GM19043 (cell line): ENCODE measurements around the gene MRPS34.

Experiments used
- ATAC-seq: cut with Tn5 transposase; IDR thresholded peaks from one replicate; pipeline ENCODE4 v1.9.1; 2021; ENCODE audit warnings: low read depth; ENCODE audit not compliant: unreplicated experiment

MRPS34 gene

DNA sequence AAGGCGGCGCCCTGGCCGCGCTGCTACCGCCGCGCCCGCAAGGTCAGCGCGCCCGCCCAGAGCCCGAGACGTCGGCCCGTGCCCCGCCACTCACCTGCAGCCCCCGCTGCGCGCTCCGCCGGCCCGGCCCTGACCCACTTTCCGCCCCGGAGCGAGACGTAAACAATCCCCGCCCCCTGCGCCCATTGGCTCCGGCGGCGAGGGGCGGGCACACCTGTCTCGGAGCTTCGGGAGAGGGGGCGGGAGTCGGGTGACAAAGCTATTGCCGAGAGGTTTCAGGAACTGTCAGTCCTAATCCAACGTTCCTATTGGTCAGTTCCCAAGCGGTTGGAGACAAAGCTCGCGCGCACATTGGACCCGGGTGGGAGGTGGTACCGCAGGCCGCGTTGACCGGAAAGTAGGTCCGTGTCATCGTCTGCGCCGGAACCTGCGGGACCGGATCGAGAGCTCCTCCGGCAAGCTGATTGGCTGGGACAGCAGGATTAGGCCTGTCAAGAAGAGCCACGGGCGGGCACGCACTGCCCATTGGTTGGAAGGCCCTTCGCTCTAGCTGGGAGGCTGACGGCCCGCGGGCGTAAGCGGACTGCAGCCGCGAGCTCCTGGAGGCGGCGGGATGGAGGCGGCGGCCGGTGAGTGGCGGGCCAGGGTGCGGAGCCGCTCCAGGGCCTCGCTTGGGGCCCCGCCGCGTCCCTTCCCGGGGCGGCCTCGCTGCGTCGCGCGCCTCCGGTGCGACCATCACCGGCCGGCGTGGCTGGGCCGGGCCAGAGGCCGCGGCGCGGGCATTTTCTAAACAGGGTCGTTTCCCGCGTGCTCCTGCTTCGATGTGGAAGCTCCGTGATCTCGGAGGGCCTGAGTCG is 9.7 kb upstream of the MRPS34 start, which contains the start of the genes NUBP2 and SPSB3:
TSS of gene NUBP2 (plus strand) at position 553 of the 857 bp plus-strand sequence. CDS start at position 614, 61 bp downstream.
TSS of gene SPSB3 (minus strand) at position 164 of the 857 bp plus-strand sequence. CDS start 1,088 bp downstream, outside the sequence.
- peak; percentile 87 for ATAC-seq

DNA sequence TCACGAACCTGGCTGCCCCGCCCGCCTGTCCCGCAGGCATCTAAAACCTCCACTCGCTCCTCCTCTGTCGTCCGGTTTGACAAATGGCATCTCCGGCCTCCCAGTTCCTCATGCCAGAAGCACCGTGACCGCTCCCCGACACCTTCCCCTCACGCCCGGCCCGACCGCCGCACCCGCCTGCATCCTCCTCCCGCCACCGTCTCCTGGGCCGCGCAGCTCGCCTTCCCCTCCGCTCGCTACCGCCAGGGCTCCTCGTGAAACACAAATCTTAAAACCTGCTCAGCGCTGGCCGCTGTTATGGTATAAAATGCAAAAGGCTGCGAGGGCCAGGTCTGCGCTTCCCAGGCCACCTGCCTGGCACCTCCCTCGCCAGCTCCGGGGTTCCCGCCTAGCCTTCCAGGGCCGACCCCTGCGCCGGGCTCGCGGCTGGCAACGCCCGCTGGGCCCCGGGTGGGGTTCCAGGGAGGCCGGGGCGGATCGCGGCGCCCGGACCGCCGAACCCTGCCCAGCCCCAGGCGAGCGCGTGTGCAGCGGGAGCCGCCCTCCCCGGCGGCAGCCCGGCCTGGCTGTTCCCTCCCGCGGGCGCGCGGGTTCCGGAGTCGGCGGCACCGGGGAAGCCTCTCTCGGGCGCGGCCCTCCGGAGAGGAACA is 8.9 kb upstream of the MRPS34 start:
- no peak for ATAC-seq

- no peak for ATAC-seq
Measured at GRCh38 chr16:1781254-1781653, 8.3 kb upstream of the MRPS34 start.

DNA sequence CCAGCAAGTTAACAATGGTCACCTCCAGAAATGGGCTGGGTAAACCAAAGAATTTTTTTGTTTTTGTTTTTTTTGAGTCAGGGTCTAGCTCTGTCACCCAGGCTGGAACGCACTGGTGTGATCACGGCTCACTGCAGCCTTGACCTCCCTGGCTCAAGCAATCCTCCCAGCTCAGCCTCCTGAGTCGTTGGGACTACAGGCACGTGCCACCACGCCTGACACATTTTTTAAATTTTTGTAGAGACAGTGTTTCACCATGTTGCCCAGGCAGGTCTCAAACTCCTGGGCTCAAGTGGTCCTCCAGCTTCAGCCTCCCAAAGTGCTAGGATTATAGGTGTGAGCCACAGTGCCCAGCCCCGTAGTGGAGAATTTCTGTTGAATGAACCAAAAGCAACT is 7.7 kb upstream of the MRPS34 start:
- no peak for ATAC-seq

DNA sequence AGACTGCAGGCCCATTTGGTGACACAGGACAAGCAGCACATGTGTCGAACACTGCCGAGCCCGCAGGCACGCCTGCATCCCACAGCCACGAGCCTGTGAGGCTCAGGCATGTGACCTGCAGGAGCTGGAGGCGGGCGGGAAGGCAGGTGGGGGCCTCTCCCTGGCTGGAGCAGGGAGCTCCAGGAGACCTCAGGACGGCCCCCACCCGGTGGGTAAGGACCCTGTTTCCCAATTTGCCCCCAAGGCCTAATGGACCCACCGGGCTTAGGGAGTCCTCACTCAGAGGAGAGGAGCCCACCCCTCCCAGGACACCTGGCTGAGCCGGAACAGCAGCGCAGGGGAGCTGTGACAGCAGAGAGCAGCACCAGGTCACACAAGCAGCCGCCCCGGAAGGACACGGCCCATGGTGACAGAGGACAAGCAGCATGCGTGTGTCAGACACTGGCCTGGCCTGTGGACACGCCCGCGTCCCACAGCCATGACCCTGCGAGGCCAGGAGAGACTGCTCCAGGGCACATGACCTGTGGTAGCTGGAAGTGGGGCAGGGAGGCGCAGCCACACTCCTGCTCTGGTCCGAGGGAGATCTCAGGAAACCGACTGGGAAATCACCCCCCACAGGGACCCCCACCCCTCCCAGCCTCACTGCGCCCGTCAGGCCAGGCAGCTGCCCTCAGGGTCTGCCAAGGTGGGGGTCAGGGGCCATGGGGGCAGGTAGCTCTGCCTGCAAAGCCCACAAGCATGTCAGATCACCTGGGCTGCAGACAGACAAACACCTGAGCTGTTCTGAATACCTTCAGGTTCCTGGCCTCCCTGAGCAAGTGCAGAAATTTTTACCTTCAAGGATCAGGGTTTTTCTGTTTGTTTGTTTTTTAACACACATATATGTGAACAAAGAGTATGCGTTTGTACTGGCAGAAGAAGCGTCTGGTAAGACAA is 7.1 kb upstream of the MRPS34 start:
- ATAC-seq: no peak

- ATAC-seq: no peak
Measured at GRCh38 chr16:1779234-1779701, 6.3 kb upstream of the MRPS34 start.

DNA sequence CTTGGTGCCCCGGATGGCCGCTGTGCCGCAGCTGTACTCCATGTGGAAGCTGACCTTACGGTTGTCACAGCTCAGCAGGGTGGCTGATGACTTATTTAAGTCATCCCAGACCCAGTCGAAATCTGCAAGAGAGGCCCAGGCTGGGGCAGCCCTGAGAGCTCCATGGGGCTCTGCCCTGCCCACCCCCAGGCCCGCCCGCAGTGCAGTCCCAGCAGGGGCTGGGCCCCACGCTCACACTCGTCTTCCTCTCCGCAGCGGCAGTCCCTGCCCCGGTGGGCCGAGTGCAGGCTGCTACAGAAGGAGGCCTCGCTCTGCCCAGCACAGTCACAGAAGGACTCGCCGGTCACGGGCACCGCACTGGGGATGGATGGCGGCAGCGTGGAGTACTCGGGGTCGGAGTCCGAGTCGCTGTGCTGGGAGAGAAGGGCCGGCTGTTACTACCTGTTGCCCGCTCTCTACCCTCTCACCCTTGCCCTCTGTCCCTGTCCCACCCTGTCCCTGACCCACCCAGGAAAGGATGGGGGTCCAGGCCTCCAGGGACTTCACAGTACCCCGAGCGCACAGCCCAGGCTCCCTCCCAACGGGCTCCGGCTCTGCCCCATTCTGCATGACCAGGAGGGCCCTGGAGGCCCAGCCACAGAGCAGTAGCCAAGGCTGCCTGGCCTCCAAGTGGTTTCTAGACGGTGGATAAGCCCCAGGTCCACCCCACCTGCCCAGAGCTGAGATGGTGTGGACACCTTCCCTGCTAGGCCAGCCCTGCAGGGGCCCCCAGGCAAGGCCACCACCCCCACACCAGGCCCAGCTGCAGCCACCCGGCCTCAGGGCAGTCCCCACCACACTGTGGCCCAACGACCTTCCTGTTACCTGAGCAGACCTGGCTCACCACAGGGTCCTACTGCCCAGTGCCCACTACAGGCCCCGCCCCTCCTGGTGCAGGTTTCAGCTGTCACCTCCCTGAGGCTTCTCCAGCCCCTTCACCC is 5.6 kb upstream of the MRPS34 start:
- no peak for ATAC-seq

GRCh38 chr16:1777375-1778199 is 4.7 kb upstream of the MRPS34 start:
- no peak for ATAC-seq

GRCh38 chr16:1776991-1777374 is 4.0 kb upstream of the MRPS34 start:
- no peak for ATAC-seq

GRCh38 chr16:1776672-1776955 is 3.7 kb upstream of the MRPS34 start:
- no peak for ATAC-seq

GRCh38 chr16:1775846-1776671 is 3.1 kb upstream of the MRPS34 start:
- no peak for ATAC-seq

GRCh38 chr16:1775006-1775845 is 2.3 kb upstream of the MRPS34 start:
- no peak for ATAC-seq

- no peak for ATAC-seq
Measured at GRCh38 chr16:1774448-1774780, 1.5 kb upstream of the MRPS34 start.

DNA sequence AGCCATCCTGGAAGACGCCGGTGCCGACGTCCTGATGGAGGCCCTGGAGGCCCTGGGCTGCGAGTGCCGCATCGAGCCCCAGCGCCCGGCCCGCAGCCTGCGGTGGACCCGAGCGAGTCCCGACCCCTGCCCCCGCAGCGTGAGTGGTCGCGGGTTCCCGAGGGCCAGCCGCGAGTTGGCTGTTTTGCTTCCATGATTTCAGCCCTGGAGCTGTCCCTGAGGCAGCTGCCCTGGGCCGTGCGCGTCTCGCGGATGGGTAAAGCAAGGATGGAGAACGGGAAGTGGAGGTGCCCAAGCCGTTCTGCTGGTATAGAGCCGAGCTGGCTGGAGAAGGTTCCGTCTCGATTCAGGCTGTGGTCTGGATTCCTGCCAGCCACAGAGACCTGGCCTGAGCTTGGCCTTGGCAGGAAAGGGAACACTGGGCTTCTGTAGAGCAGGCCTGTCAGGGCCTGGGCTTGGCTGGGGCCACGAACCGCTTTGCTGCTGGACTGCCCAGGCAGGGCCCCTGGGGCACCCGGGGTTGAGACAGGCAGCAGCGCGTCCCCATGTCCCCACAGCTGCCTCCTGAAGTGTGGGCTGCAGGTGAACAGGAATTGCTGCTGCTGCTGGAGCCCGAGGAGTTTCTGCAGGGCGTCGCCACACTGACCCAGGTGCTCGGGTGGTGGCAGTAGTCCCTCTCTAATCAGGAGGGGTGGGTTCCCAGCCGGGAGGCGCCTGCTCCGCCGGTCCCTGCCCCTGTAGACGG is 941 bp upstream of the MRPS34 start:
- ATAC-seq: no peak

DNA sequence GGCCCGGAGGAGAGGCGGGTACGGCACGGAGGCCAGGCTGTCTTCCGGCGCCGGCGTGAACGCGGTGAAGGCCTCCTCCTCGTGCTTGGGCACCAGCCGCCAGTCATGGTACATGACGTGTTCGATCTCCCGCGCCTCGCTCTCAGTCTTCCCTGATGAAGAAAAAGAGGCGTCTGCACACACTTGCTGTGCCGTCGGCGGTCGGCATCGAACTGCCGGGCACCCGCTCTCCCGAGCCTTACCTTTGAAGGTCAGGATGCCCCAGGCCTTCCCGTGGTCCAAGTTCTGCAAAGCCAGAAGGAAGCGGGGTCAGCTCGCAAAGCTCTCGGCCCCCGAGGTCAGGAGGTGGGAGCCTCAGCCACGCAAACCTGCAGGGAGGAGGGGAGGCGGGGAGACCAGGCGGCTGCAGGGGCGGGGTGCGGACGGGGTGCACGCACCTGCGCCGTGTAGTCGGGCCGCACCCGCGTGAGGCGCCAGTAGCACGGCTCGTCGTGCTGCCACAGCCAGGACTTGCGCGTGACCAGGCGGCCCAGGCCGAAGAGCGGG is 499 bp downstream of the MRPS34 start, which contains the start of gene EME2:
TSS of gene EME2 (plus strand) at position 449 of the 546 bp plus-strand sequence. CDS start 418 bp downstream, outside the sequence.
- no peak for ATAC-seq

DNA sequence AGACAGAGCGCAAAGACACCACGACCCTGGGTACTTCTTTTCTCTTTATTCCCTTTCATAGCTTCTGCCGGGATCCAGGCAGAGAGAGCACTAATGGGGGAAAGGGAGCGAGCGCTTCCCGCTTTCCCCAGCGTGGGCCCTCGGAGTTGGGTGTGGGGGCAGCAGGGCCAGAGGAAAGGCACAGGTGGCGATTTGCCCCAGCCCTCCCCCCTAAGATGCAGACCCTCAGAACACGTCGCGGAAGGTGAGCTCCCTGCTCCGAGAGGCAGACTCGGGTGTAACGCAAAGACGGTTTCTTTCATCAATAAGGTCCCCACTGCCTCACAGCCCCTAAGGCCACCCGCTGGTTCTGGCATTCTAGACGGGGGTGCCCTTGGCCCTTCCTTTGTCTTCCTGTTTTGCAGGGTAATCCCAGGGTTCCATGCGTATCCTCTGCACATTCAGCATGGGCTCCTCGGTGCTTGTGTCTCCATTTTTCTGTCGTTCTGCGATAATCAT is 1.0 kb downstream of the MRPS34 start:
- ATAC-seq: no peak
